ENCODE data around the gene TMEM258. TPM values are rescaled to one million over a fixed set of nuclear protein-coding genes. Genes with fewer than 3 reads are reported as not detected.

The TMEM258 gene
- total and polyA plus RNA-seq, 9 of the 15 experiments (the other 6 are each of a cell fraction or from before 2014, with no cell fraction given) = 97.2 to 856 (median 231) TPM

- TF ChIP-seq HIVEP1 (CRISPR knock-in tag; IDR thresholded peaks at IDR 0.05) (no peak), NCOR1 (IDR thresholded peaks at IDR 0.05) (no peak)
These were observed 18.3 kb upstream of the TMEM258 start (continued) for GRCh38 chr11:61810671-61811175.

- in situ Hi-C loops (cut with MboI) = no loop called here
- peak; percentile 13; the same call in 1 of the 3 replicates for ATAC-seq
- TF ChIP-seq TCFL5 (CRISPR knock-in tag; conservative IDR thresholded peaks at IDR 0.05) (no peak), ZNF785 (CRISPR knock-in tag; IDR thresholded peaks at IDR 0.05) (no peak), OTX1 (CRISPR knock-in tag; IDR thresholded peaks at IDR 0.05) (no peak), TFAP4 (CRISPR knock-in tag; IDR thresholded peaks at IDR 0.05; ENCODE audit: borderline replicate concordance) (peak; percentile 13; the same call in 1 of the 2 replicates), CAMTA2 (CRISPR knock-in tag; conservative IDR thresholded peaks at IDR 0.05) (no peak), POLR2B (IDR thresholded peaks at IDR 0.05; ENCODE audit: low read depth, partially characterized antibody) (peak; percentile 35), ZNF609 (CRISPR knock-in tag; IDR thresholded peaks at IDR 0.05; ENCODE audit: borderline replicate concordance) (no peak), CHCHD3 (CRISPR knock-in tag; IDR thresholded peaks at IDR 0.05) (no peak), LCOR (CRISPR knock-in tag; IDR thresholded peaks at IDR 0.05) (0 out of 2 replicates have a peak, but pooled peaks have one; percentile 37), POLR2A (conservative IDR thresholded peaks at IDR 0.05) (peak; percentile 71), POLR2AphosphoS2 (IDR thresholded peaks at IDR 0.05; ENCODE audit: low read length) (peak; percentile 82), SUPT5H (IDR thresholded peaks at IDR 0.05) (peak; percentile 78), KLF10 (CRISPR knock-in tag; IDR thresholded peaks at IDR 0.05) (peak; percentile 22; the same call in 1 of the 2 replicates), RBM39 (optimal IDR thresholded peaks at IDR 0.05; ENCODE audit: low read depth, low read length) (no peak), ZNF134 (CRISPR knock-in tag; conservative IDR thresholded peaks at IDR 0.05) (no peak), BRCA1 (IDR thresholded peaks at IDR 0.05) (no peak), BRCA1 (CRISPR knock-in tag; IDR thresholded peaks at IDR 0.05) (no peak), BRD9 (IDR thresholded peaks at IDR 0.05; ENCODE audit: low read depth, partially characterized antibody) (no peak)
These were observed 14.4 kb upstream of the TMEM258 start for GRCh38 chr11:61806785-61807184.

More at GRCh38 chr11:61806785-61807184, 14.4 kb upstream of the TMEM258 start:
- Histone ChIP-seq H3K4me2 (ENCODE audit: insufficient read depth, low read length) (no peak overlapping the region), H3K27me3 (ENCODE audit: control insufficient read depth in 2 of 2, insufficient read depth in 2 of 2, low read length in 2 of 2) (no peaks in the 10 kb centered on the region), H2AFZ (ENCODE audit: low read depth, low read length) (no peak overlapping the region), H3K36me3 (ENCODE audit: control insufficient read depth, insufficient read depth, low read length) (peaks cover 97% of the 10 kb centered on the region), H3K79me2 (ENCODE audit: control insufficient read depth, insufficient read depth, low read length) (peaks cover 32% of the 10 kb centered on the region; the same call in 2 of the 3 replicates), H3K27ac (ENCODE audit: extremely low read depth, low read depth, low read length) (no peak overlapping the region), H3K4me1 (replicated peaks in 1 of 2; ENCODE audit: control insufficient read depth in 2 of 2, insufficient read depth in 2 of 2, low read length in 2 of 2) (peaks cover 22 to 26% of the 10 kb centered on the region in 2 experiments; a peak in 4 of 5 replicates), H3K9me3 (replicated peaks; ENCODE audit: control insufficient read depth, insufficient read depth, low read depth, low read length) (no peaks in the 10 kb centered on the region), H4K20me1 (replicated peaks; ENCODE audit: control insufficient read depth, insufficient read depth, low read length) (no peaks in the 10 kb centered on the region; the same call in 1 of the 2 replicates), H3K9me1 (ENCODE audit: control insufficient read depth, insufficient read depth, low read length) (peaks cover 6% of the 10 kb centered on the region), H3K4me3 (no peak overlapping the region), H3K9ac (ENCODE audit: insufficient read depth in 1 of 2, low read depth in 2 of 2, low read length in 2 of 2) (peak overlapping the region in 1 of 2 experiments; percentile 68; a peak in 1 of 4 replicates)
- DNase-seq (ENCODE audit: extremely low read depth in 1 of 4, low spot score in 3 of 4) (no peak), FAIRE-seq (no peak)
- BruUV-seq (replicated peaks) = no TSS peak
- POLR2A ChIA-PET = interaction anchor here (0.8 to 7.6 kb wide), 5 partner anchors 9 to 142 kb away, joined by 3 to 97 read pairs (median 16); partner anchors contain the start of genes FADS1, FEN1 and TMEM258
- WGBS (ENCODE audit: insufficient coverage, low coverage, missing lambda C conversion rate) = 92% methylated on average over 5 of the region's 5 CpGs
- CTCF ChIA-PET (ENCODE audit: low intra/inter-chr PET ratio) = no interaction called here
- intact Hi-C loops (cut with micrococcal nuclease) = no loop called here

Measured in K562 (cell line).